ENCODE data around the gene STX1A. TPM values are rescaled to one million over a fixed set of nuclear protein-coding genes. Genes with fewer than 3 reads are reported as not detected.
"Not testable (repeated sequence)": the region's sequence is repeated elsewhere in the genome, so short reads cannot be mapped to it uniquely, and the experiment has no call there.

Gene STX1A
- total RNA-seq, 1 experiment from 2014 or later = 24.2 TPM

- POLR2A ChIA-PET = interaction anchor here (0.6 to 3.1 kb wide), 11 partner anchors 10 to 459 kb away, joined by 3 to 18 read pairs (median 4); partner anchors contain the start of gene ABHD11
Observed at GRCh38 chr7:73715648-73716317, 3.7 kb downstream of the STX1A start.

GRCh38 chr7:73713319-73713718, 6.2 kb downstream of the STX1A start:
- Mint-ChIP-seq H3K4me1 (ENCODE audit: insufficient read depth, unreplicated experiment) (peaks cover 22% of the 10 kb centered on the region), H3K36me3 (ENCODE audit: insufficient read depth, unreplicated experiment) (peaks cover 11% of the 10 kb centered on the region)
- intact Hi-C loops (cut with micrococcal nuclease); H3K9me3 Mint-ChIP-seq (ENCODE audit: unreplicated experiment); H3K4me3 Mint-ChIP-seq (ENCODE audit: unreplicated experiment); BruUV-seq (replicated peaks); DNase-seq (ENCODE audit: unreplicated experiment); H3K27me3 Mint-ChIP-seq (ENCODE audit: insufficient read depth, unreplicated experiment); H3K27ac Mint-ChIP-seq (ENCODE audit: low read depth, unreplicated experiment): not testable (repeated sequence)
- CTCF ChIA-PET = interaction anchor here (0.7 to 1.8 kb wide), 5 partner anchors 8 to 106 kb away, joined by 3 to 9 read pairs (median 3); no protein-coding TSS in a partner anchor
- POLR2A ChIA-PET = interaction anchor here (0.7 to 1.1 kb wide), 2 partner anchors 12 to 14 kb away, joined by 3 to 4 read pairs; no protein-coding TSS in a partner anchor

More at GRCh38 chr7:73715648-73716317, 3.7 kb downstream of the STX1A start:
- peak; percentile 97 for DNase-seq (ENCODE audit: unreplicated experiment)
- CTCF ChIA-PET = interaction anchor here (0.6 to 3.2 kb wide), 5 partner anchors 10 to 139 kb away, joined by 3 to 18 read pairs (median 5); no protein-coding TSS in a partner anchor
- intact Hi-C loops (cut with micrococcal nuclease) = no loop called here
- peaks cover 28% of the 10 kb centered on the region for H3K4me1 Mint-ChIP-seq (ENCODE audit: insufficient read depth, unreplicated experiment)
- H3K4me3 Mint-ChIP-seq (ENCODE audit: unreplicated experiment) = peak overlapping the region; percentile 53
- peaks cover 6% of the 10 kb centered on the region for H3K36me3 Mint-ChIP-seq (ENCODE audit: insufficient read depth, unreplicated experiment)
- no peak overlapping the region for H3K27ac Mint-ChIP-seq (ENCODE audit: low read depth, unreplicated experiment)
- H3K27me3 Mint-ChIP-seq (ENCODE audit: insufficient read depth, unreplicated experiment) = no peaks in the 10 kb centered on the region
- TF ChIP-seq CTCF (IDR thresholded peaks at IDR 0.05; ENCODE audit: unreplicated experiment) = no peak
- H3K9me3 Mint-ChIP-seq (ENCODE audit: unreplicated experiment) = no peaks in the 10 kb centered on the region
- BruUV-seq (replicated peaks) = no TSS peak

GRCh38 chr7:73712773-73713172, 6.7 kb downstream of the STX1A start:
- peaks cover 9% of the 10 kb centered on the region for H3K36me3 Mint-ChIP-seq (ENCODE audit: insufficient read depth, unreplicated experiment)
- TF ChIP-seq CTCF (IDR thresholded peaks at IDR 0.05; ENCODE audit: unreplicated experiment) = no peak
- ChIA-PET CTCF (interaction anchor here (0.6 to 2.3 kb wide), 2 partner anchors 11 to 99 kb away, joined by 4 to 14 read pairs; no protein-coding TSS in a partner anchor), POLR2A (interaction anchor here (0.7 to 1.1 kb wide), 2 partner anchors 13 kb away, joined by 3 to 4 read pairs; no protein-coding TSS in a partner anchor)
- no peaks in the 10 kb centered on the region for H3K27me3 Mint-ChIP-seq (ENCODE audit: insufficient read depth, unreplicated experiment)
- H3K4me1 Mint-ChIP-seq (ENCODE audit: insufficient read depth, unreplicated experiment) = peaks cover 17% of the 10 kb centered on the region
- no peak overlapping the region for H3K4me3 Mint-ChIP-seq (ENCODE audit: unreplicated experiment)
- intact Hi-C loops (cut with micrococcal nuclease) = no loop called here
- no peaks in the 10 kb centered on the region for H3K9me3 Mint-ChIP-seq (ENCODE audit: unreplicated experiment)
- no peak for DNase-seq (ENCODE audit: unreplicated experiment)
- BruUV-seq (replicated peaks) = no TSS peak
- no peak overlapping the region for H3K27ac Mint-ChIP-seq (ENCODE audit: low read depth, unreplicated experiment)

- Mint-ChIP-seq H3K4me3 (ENCODE audit: unreplicated experiment) (no peak overlapping the region), H3K9me3 (ENCODE audit: unreplicated experiment) (no peaks in the 10 kb centered on the region), H3K4me1 (ENCODE audit: insufficient read depth, unreplicated experiment) (peaks cover 25% of the 10 kb centered on the region), H3K36me3 (ENCODE audit: insufficient read depth, unreplicated experiment) (peaks cover 27% of the 10 kb centered on the region), H3K27me3 (ENCODE audit: insufficient read depth, unreplicated experiment) (no peaks in the 10 kb centered on the region), H3K27ac (ENCODE audit: low read depth, unreplicated experiment) (no peak overlapping the region)
- ChIA-PET CTCF (interaction anchor here (0.7 to 1.1 kb wide), 3 partner anchors 11 to 16 kb away, joined by 3 to 5 read pairs (median 4); no protein-coding TSS in a partner anchor), POLR2A (interaction anchor here (0.7 kb wide), 1 partner anchor 124 kb away, joined by 3 read pairs; no protein-coding TSS in a partner anchor)
- DNase-seq (ENCODE audit: unreplicated experiment) = no peak
- intact Hi-C loops (cut with micrococcal nuclease) = no loop called here
- no peak for TF ChIP-seq CTCF (IDR thresholded peaks at IDR 0.05; ENCODE audit: unreplicated experiment)
- BruUV-seq (replicated peaks) = no TSS peak
Observed at GRCh38 chr7:73708961-73709549, 10.4 kb downstream of the STX1A start.

Data from MCF 10A (cell line).